HG02938 (cell line): ENCODE data around the gene BMERB1.
"Not testable (repeated sequence)": the region's sequence is repeated elsewhere in the genome, so short reads cannot be mapped to it uniquely, and the experiment has no call there.

Source experiments
- ATAC-seq: cut with Tn5 transposase; IDR thresholded peaks from one replicate; pipeline ENCODE4 v1.9.1; 2021; ENCODE audit warnings: mild to moderate bottlenecking, moderate library complexity; ENCODE audit not compliant: unreplicated experiment

BMERB1 gene

DNA sequence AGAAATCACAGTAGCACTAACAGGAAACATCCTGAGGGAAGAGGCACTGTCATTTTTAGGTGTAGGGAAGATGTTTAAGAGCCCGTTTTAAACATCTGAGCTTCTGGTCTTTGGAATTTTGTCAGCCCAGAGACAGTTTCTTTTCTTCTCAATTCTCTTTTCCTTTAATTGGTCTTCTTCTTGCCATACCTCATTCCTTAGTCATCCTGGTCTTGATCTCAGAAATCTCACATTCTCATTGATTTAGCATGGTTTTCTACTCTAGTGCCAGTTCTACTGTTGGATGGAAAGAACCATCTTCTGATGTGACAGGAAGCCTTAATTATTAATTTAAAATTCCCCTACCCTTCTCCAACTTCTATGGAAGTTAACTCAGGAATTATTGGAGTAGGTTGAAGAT, 25.4 kb downstream of the BMERB1 start:
- ATAC-seq = no peak

DNA sequence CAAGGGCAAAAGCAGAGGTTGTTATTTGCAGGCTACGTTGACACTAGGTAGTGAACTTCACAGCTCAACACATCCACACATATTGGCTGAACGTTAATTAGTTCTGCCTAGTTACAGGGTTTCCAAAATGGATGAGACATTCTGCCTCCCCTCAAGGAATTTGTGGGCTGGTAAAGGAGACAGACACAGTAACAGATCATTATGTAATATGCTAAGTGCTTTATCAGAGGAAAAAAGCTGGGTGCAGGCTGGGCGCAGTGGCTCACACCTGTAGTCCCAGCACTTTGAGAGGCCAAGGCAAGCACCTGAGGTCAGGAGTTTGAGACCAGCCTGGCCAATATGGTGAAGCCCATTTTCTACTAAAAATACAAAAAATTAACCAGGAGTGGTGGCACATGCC, 26.2 kb downstream of the BMERB1 start:
- ATAC-seq = no peak

DNA sequence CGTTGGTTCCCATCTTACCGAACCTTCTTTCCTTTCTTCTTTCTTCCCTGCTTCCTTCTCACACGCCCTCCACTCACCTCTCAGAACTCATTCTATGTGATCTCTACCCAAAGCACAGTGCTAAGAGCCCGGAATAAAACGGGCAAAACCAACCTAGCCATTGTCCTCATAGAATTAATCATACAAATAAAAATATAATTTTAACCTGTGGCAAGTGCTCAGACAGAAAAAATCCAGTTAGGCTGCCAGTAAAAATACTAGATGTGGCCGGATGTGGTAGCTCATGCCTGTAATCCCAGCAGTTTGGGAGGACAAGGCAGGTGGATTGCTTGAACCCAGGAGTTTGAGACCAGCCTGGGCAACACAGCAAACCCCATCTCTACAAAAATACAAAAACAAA, 27.0 kb downstream of the BMERB1 start:
- no peak for ATAC-seq

DNA sequence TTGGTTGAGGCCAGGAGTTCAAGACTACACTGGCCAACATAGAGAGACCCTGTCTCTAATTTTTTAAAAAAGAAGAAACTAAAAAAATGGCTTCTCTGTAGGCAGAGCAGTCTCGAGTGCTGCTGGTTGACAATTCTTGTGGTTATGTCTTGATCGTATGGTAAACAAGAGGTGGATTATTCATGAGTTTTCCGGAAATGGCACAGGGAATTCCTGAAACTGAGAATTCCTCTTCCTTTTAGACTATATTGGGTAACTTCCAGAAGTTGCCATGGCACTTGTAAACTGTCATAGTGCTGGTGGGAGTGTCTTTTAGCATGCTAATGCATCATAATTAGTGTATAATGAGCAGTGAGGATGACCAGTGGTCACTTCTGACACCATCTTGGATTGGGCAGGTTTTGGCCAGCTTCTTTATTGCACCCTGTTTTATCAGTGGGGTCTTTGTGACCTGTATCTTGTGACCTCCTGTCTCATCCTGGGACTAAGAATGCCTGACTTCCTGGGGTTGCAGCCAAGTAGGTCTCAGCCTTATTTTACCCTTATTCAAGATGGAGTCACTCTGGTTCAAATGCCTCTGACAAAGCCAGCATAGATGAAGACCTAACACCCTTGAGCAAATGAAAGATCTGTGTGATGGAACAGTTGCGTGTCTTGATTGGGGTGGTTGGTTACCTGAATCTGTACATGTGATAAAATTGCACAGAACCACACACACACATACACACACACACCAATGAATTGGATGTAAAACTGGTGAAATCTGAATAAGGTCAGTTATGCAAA, 30.2 kb downstream of the BMERB1 start:
- ATAC-seq = no peak

DNA sequence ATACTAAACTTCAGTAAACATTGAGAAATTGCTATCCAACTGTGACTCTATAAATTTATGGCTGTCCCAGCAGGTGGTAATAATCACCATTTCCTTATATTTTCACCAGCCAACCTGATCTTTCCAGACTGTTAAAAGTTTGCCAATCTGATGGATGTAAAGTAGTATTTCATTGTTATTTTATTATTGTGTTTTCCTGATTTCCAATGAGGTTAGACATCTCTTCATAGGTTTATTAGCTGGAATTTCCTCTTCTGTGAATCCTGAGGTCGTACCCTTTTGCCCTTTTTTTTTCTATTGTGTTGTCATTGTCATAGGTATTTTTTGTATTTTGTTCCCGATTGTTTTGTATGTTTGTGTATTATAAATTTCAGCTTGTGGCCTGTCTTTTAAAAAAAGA, 31.7 kb downstream of the BMERB1 start:
- no peak for ATAC-seq

DNA sequence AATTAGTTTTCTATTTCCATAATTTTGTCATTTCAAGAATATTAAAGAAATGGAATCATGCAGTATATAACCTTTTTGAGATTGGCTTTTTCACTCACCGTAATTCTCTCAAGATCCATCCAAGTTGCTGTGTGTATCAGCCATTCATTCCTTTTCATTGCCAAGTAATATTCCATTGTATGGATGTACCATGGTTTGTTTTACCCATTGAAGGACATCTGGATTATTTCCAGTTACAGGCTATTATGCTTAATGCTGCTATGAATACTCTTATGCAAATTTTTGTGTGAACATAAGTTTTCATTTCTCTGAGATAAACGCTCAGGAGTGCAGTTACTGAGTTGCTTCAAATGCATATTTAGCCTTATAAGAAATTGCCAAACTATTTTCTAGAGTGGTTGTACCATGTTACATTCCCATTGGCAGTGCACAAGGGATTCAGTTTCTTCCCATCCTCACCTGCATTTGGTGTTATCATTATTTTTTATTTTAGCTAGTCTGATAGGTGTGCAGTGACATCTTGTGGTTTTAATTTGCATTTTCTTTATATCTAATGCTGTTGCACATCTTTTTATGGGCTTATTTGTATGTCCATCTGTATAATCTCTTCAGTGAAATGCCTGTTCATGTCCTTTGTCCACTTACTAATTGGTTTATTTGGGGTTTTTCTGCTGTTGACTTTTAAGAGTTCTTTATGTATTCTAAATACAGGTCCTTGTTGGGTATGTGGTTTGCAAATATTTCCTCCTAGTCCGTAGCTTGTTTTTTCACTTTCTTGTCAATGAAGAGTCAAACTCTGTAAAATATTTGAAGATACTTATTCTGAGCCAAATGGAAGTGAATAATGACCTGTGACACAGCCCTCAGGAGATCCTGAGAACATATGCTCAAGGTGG, 32.7 kb downstream of the BMERB1 start:
- ATAC-seq = no peak

DNA sequence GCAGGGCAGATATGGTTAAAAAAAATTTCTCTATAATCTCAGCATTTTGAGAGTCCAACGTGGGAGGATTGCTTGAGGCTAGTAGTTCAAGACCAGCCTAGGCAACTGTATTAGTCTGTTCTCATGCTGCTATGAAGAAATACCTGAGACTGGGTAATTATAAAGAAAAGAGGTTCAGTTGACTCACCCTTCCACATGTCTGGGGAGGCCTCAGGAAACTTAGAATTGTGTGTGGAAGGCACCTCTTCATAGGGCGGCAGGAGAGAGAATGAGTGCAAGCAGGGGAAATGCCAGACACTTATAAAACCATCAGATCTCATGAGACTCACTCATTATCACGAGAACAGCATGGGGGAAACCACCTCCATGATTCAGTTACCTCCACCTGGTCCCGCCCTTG, 42.6 kb downstream of the BMERB1 start:
- ATAC-seq = not testable (repeated sequence)

DNA sequence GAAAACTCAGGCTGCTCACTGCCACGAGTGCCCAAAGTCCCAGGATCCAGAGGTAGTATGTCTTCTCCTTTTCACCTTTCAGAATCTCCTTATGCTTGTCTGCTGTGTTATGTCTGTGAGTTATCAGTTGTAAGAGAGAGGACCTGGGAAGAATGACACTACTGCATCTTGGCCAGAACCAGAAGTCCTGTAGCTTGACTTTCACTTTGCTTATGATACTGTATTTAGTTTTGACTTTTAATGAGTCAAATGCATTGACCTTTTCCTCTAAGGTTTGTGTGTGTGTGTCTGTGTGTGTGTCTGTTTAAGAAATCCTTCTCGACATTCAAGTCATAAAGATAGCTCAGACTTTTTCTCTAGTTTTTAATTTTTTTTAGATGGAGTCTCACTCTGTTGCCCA, 43.4 kb downstream of the BMERB1 start:
- ATAC-seq = no peak

DNA sequence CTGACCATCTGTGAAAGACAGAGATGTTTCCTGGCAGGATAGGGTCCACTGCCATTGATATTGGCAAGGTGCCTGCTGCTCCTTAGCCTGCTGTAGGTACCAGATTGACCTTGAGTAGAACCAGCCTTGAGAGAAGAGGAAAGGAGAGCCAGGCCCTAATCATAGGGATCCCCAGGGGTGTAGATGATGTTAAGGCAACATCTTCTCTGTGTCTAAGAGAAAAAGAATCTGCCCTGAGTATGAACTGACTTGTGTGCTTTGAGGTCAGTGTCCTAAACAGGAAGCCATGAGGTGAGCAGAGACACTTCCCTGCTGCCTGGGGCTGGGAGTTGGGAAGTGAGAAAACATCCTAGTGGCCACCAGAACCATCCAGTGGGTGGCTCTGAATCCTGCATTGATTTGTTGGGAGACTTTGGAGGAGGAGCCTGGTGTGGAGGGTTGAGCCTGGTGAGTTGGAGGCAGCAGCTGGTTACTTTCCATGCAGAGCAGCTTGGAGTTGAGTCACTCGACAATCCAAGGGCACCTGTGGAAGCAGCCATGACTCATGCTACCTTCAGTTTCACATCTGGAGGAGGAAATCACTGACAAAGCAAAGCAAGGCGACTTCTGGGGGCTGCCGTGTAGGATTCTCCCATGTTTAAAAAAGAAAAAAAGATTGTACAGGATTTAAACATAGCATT, 47.8 kb downstream of the BMERB1 start:
- ATAC-seq = no peak

DNA sequence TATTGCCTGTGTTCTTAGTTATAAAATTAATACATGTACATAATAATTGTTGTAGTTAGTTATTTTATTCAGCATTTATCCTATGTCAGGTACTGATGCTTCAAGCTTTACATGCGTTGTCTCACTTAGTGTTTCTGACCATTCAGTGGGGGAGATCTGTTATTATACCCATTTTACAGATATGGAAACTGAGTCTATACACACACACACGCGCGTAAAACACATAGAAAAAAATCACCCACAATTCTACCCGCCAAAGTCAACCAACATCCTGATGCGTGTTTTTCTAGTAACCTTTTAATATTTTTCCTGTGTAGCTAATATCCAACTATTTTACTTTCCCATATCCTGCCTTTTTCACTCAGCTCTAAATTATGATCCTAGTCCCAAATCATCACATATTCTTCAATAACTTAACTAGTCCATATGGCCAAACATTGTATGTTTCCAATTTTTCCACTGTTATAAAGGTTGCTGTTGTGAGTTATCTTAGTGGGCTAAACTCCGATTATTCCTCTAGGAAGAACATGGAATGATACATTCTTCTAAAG, 48.4 kb downstream of the BMERB1 start:
- no peak for ATAC-seq

DNA sequence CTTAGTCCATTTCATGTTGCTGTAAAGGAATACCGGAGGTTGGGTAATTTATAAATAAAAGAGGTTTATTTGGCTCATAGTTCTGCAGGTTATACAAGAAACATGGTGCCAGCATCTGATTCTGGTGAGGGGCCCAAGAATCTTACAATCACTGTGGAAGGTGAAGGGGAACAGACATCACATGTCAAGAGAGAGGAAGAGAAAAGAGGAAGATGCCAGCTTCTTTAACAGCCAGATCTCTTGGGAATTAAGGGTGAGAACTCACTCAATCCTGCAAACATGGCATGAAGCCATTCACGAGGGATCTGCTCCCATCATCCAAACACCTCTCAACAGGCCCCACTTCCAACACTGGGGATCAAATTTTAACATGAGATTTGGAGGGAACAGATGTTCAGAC, 49.5 kb downstream of the BMERB1 start:
- ATAC-seq = no peak

DNA sequence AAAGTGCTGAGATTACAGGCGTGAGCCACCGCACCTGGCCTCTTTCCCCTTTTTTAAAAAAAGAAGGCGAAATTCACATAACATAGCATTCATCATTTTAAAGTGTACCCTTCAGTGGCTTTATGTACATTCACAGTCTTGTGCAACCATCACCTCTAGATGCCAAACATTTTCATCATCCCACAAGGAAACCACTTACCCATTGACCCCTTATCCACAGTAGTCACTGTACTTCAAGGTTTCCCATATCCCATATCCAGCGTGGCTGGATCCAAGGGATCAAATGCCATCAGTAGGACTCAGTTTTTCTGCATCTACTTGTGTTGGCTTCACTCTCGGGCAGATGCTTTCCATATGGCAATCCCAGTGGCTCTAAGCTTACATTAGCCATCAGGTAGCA, 50.3 kb downstream of the BMERB1 start:
- ATAC-seq = no peak

DNA sequence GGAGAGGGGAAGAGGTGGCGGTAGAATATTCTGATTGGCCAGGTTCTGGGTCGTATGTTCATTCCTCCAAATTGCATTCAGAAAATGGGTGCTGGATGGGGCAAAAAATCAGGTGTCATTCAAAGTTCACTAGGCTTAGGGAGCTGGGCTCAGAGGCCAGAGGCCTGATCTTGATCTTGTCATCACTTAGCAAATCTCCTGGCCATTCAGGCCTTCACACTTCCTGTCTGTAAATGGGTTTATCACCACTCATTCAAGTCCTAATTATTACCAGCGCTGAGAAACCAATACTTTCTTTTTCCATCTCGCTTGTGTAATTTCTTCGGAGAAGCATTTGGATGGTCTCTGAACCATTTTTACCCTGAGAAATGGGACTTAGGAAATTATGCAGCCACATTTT, 50.8 kb downstream of the BMERB1 start:
- ATAC-seq = no peak

DNA sequence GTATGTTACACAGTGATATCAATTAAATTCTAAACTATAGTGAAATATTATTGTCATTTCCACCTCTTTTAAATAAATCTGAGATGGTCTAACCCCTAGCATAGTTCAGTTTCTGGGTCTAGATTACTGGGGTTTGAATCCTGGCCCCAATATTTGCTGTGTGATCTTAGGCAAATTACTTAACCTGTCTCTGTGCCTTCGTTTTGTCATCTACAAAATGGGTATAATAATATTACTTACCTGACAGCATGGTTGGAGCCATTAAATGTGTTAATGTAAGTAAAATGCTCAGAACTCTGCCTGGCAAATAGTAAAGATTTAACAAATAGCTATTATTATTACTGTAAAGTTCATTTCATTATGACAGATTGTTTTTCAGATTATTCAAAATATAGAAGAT, 52.3 kb downstream of the BMERB1 start:
- no peak for ATAC-seq

DNA sequence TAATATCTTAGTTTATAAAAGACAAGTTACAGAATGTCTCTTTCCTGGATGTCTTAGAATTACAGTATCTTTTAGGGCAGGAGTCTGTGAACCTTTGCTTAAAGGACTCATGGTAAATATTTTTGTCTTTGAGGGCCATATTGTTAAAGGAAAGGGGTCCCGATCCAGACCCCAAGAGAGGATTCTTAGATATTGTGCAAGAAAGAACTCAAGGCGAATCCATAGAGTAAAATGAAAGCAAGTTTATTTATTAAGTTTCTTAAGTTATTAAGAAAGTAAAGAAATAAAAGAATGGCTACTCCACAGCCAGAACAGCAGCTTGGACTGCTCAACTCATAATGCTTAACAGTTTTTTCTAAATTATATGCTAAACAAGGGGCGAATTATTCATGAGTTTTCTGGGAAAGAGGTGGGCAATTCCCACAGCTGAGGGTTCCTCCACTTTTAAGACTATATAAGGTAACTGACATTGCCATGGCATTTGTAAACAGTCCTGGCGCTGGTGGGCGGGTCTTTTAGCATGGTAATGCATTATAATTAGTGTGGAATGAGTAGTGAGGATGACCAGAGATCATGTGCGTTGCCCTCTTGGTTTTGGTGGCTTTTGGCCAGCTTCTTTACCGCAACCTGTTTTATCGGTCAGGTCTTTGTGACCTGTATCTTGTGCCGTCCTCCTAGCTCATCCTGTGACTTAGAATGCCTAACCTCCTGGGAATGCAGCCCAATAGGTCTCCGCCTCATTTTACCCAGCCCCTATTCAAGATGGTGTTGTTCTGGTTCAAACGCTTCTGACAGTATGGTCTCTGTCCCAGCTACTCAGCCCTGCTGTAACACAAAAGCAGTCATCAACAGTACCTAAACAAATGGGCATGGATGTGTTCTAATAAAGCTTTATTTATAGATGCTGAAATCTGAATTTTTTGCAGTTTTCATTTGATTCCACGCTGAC, 53.2 kb downstream of the BMERB1 start:
- ATAC-seq = no peak

DNA sequence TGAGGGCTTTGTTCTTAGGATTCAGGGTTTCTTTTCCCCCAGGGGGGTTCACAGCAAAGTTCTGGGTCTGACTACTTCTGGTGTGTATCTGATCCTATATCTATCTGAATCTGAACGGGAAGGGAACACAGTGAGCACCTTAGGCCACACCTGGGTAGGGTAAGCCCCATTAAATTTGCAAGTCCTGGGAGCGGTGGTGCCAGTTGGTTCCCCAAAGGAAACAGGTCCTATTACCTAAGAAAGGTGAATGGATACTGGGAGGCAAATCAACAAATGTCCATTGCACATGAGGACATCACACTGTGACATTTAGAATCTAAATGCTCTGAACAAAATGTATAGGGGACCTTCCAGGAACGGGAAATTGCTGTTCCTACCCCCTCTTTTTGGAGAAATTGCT, 54.6 kb downstream of the BMERB1 start:
- ATAC-seq = no peak

DNA sequence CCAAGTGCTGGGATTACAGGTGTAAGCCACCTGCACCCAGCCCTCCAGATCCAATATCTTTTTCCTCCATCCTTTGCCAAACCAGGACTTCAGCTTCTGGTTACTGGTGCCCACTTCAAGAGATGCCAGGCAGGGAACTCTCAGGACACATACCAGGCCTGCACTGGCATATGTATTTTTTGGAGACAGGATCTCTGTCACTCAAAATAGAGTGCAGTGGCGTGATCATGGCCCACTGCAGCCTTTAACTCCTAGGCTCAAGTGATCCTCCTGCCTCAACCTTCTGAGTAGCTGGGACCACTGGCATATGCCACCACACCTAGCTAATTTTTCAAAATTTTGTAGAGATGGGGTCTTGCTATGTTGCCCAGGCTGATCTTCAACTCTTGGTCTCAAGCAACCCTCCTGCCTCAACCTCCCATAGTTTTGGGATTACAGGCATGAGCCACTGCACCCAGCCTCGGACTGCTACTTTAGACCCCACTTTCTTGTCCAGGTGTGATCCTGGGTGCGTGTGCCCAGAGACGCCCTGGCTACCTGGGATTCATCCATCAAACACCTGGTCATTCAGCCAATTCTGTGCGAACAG, 55.8 kb downstream of the BMERB1 start:
- ATAC-seq = no peak

DNA sequence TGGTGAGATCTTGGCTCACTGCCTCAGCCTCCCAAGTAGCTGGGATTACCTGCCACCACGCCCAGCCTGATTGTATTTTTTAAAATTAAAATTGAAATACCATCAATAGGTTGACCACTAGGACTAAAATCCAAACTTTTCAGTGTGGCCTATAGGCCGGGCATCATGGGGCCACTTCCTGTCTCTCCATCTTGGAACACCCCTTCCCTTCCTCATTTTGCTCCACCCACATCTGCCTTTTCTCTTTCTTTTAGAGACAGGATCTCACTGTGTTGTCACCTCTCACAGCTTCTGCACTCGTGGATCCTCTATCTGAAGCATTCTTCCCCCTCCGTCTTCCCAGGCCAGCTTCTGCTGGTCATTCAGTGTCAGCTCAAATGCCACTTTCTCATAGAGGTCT, 57.0 kb downstream of the BMERB1 start:
- no peak for ATAC-seq

DNA sequence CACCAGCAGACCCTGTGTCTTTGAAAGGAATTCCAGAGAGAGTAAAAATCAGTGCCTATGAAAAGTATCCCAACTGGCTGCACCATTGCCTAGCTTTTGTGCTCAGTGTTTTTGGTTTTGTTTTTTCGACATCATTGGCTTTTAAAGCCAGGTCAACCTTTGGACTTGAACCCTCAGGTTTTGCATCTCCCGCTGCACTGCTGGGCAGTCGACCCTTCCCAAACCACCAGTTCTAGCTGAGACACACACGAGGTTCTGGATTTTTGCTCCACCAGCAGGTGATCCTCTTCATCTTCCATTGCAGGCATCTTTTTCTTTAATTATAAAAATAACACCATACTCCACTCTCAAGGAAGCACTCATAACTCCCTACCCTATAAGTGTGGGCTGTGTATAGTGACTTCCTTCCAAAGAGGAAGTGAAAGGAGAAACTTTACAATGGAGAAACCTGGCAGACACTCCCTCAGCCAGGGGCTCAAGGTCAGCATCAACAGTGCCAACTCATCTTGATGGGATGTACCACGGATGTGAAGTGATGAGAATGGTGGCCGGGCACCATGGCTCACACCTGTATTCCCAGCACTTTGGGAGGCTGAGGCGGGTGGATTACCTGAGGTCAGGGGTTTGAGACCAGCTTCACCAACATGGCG, 57.8 kb downstream of the BMERB1 start:
- no peak for ATAC-seq
